Activated B cell treated with CpG ODN at 0.5 μM for 24 hours (primary cell): ENCODE data around the gene GJA3. TPM values are rescaled to one million over a fixed set of nuclear protein-coding genes. Genes with fewer than 3 reads are reported as not detected.

ENCODE experiments used
- ATAC-seq: fragments of 200-7000 bp; cut with Tn5 transposase; one replicate; pipeline ENCODE4 v1.10.0; 2021; ENCODE audit warnings: low read depth, mild to moderate bottlenecking, moderate library complexity
- CTCF ChIA-PET: fragments of 350-600 bp; sonication (Branson Sonifier 250); formaldehyde crosslinking; loops from one replicate; lab custom pipeline; 2021; ENCODE audit warnings: antibody characterized with exemption; lab: Charles Lee
- POLR2A ChIA-PET: fragments of 350-600 bp; sonication (Branson Sonifier 250); formaldehyde crosslinking; loops from one replicate; lab custom pipeline; 2021; ENCODE audit warnings: antibody characterized with exemption; lab: Charles Lee
- DNase-seq: peaks from one replicate; pipeline ENCODE4 v3.0.0; 2022
- H3K27ac Mint-ChIP-seq: one replicate; pipeline ENCODE4 v1.8.0; 2020; ENCODE audit warnings: mixed read lengths
- H3K27me3 Mint-ChIP-seq: one replicate; pipeline ENCODE4 v1.8.0; 2021; ENCODE audit warnings: mixed read lengths
- H3K36me3 Mint-ChIP-seq: one replicate; pipeline ENCODE4 v1.8.0; 2021; ENCODE audit warnings: low read depth, mixed read lengths
- H3K4me1 Mint-ChIP-seq: one replicate; pipeline ENCODE4 v1.8.0; 2021; ENCODE audit warnings: mixed read lengths
- H3K4me3 Mint-ChIP-seq: one replicate; pipeline ENCODE4 v1.8.0; 2020; ENCODE audit warnings: mild to moderate bottlenecking, mixed read lengths
- H3K9me3 Mint-ChIP-seq: one replicate; pipeline ENCODE4 v1.8.0; 2020; ENCODE audit warnings: mixed read lengths
- intact Hi-C: fragments of 100-400 bp; cut with micrococcal nuclease; formaldehyde crosslinking; loops from one replicate; pipeline ENCODE4 v1.15.1; 2024
- total RNA-seq: library from RNA; stranded (reverse); gene quantifications from 2 replicates; pipeline ENCODE4 v1.2.3, GENCODE V29; 2022
- TF ChIP-seq, protein P1 (sequence below): fragments of 200-600 bp; IDR thresholded peaks from one replicate; pipeline ENCODE4 v1.8.0; 2022; ENCODE audit warnings: antibody characterized with exemption, mild to moderate bottlenecking

Gene GJA3
- total RNA-seq, 1 donor from 2014 or later = 0.09 TPM

DNA sequence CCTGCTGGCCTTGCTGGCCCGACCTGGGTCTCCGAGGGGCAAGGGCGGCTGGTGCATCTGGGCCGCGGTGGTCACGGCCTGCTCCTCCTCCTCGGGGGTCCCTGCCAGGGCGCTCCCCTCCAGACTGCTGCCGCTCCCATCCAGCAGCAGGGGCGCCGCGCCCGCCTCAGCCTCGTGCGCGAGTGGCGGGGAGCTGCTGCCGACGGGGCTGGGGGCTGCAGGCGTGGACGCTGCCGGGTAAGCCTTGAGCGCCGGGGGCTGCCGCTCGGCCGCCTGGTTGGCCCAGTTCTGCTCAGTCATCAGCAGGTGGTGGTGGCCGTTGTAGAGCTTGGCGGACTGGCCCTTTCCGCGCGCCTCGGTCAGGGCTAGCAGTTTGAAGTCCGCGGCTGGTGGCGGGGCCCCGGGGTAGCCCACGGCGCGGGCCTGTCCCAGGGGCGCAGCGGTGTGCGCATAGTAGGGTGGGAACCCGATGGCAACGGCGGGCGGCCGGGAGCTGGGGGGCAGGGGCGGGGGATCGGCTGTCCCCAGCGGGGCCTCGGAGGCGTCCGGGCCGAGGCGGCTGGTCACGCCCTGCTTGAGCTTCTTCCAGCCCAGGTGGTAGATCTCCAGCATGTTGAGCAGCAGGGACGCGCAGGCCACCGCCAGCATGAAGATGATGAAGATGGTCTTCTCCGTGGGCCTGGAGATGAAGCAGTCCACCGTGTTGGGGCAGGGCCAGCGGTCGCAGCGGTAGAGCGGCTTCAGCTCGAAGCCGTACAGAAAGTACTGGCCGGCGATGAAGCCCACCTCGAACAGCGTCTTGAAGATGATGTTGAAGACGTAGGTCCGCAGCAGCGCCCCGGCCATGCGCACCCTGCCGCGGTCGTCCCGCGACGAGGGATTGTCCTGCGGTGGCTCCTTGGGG lies 18.6 kb downstream of the GJA3 start:
- CTCF ChIA-PET = no interaction called here

DNA sequence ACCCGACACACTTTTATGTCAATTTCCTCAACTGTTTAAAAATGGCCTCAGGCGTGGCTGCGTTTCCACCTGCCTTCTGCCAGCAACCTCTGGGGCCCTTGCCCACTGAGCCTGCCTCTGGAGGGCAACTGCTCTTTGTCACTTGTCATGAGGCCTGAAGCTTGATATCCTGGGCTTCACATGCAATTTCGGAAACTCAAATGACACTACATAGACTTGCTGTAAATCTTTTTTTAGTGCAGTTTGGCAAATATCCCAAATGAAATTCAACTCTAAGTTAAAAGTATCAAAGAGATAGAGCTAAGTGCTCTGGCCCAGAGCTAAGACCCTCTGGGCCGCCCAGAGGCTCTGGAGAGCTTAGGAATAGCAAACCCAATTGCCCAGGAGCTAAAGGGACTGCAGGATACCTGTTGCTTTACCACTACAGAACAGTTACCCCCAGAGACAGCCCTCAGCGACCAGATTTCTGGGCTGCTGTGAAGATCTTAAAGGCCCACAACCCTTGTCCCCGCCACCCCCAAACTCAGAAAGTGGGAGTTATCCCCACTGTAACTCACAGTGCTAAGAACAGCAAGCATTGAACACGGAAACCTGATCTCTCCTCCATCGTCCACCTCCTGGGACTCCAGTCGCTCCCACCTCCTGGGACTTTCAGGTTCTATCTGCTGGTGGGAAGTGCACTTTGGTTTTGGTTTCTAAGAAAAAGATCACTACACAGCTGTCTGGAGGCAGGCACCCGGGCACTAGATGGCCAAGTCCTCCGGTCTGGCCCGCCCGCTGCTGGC lies 19.4 kb downstream of the GJA3 start:
- Mint-ChIP-seq H3K9me3 (no peaks in the 10 kb centered on the region), H3K4me3 (no peak overlapping the region), H3K36me3 (no peaks in the 10 kb centered on the region), H3K27me3 (peaks cover 41% of the 10 kb centered on the region), H3K4me1 (peaks cover 10% of the 10 kb centered on the region), H3K27ac (no peak overlapping the region)
- CTCF ChIA-PET = no interaction called here
- intact Hi-C loops = no loop called here
- POLR2A ChIA-PET = no interaction called here
- TF ChIP-seq, protein P1, sequence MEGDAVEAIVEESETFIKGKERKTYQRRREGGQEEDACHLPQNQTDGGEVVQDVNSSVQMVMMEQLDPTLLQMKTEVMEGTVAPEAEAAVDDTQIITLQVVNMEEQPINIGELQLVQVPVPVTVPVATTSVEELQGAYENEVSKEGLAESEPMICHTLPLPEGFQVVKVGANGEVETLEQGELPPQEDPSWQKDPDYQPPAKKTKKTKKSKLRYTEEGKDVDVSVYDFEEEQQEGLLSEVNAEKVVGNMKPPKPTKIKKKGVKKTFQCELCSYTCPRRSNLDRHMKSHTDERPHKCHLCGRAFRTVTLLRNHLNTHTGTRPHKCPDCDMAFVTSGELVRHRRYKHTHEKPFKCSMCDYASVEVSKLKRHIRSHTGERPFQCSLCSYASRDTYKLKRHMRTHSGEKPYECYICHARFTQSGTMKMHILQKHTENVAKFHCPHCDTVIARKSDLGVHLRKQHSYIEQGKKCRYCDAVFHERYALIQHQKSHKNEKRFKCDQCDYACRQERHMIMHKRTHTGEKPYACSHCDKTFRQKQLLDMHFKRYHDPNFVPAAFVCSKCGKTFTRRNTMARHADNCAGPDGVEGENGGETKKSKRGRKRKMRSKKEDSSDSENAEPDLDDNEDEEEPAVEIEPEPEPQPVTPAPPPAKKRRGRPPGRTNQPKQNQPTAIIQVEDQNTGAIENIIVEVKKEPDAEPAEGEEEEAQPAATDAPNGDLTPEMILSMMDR = no peak
- ATAC-seq (no peak), DNase-seq (no peak)

More for the DNA sequence above, 18.6 kb downstream of the GJA3 start:
- no peaks in the 10 kb centered on the region for H3K9me3 Mint-ChIP-seq
- no peak overlapping the region for H3K27ac Mint-ChIP-seq
- TF ChIP-seq, protein P1 = no peak
- H3K4me1 Mint-ChIP-seq = peaks cover 5% of the 10 kb centered on the region
- ATAC-seq = no peak
- H3K4me3 Mint-ChIP-seq = no peak overlapping the region
- H3K36me3 Mint-ChIP-seq = no peaks in the 10 kb centered on the region
- intact Hi-C loops = no loop called here
- peaks cover 40% of the 10 kb centered on the region for H3K27me3 Mint-ChIP-seq
- DNase-seq = no peak
- POLR2A ChIA-PET = no interaction called here

DNA sequence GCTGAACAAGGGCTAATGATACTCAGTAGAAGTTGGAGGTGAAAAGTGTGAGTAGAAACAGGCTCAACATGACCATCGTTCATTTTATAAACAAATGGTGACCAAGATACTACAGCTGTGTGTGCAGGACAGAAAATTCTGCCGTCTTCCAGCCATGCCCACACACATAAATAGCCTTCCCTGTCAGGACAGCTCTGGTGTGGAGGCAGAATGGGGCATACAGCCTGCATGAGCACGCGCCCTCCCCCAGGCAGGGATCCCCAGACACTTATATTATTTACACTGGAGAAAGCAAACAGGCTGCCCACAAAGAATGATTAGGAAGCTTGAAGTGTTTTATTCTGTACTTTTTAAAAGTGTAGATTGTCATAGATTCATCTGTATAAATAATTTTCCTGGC lies 20.4 kb downstream of the GJA3 start:
- intact Hi-C loops = no loop called here
- H3K9me3 Mint-ChIP-seq = no peaks in the 10 kb centered on the region
- TF ChIP-seq, protein P1 = no peak
- H3K4me3 Mint-ChIP-seq = no peak overlapping the region
- ChIA-PET POLR2A (no interaction called here), CTCF (no interaction called here)
- H3K4me1 Mint-ChIP-seq = peaks cover 10% of the 10 kb centered on the region
- no peaks in the 10 kb centered on the region for H3K36me3 Mint-ChIP-seq
- DNase-seq = no peak
- peaks cover 40% of the 10 kb centered on the region for H3K27me3 Mint-ChIP-seq
- no peak overlapping the region for H3K27ac Mint-ChIP-seq
- ATAC-seq = no peak

DNA sequence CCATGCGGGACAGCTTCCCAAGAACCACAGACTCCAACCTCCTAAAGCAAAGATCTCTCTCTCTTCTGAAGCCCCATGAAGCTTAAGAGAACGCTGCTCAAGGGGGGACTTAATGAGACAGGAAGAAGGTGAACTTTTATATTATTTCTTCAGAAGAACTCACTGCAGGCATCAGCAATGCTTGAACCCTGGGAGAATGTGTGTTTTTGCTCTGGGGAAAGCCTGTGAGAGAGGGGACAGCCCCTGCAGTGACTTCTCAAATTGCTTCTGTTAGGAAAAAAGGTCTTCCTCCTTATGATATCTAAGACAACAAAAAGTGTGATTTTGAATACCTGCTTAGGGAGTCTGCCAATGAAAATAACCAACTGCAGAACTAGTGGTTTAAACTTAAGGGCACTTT lies 23.0 kb downstream of the GJA3 start:
- CTCF ChIA-PET = interaction anchor here (0.6 kb wide), 1 partner anchor 14 kb away, joined by 3 read pairs; no protein-coding TSS in a partner anchor

More for the DNA sequence above, 23.0 kb downstream of the GJA3 start:
- DNase-seq = no peak
- no peaks in the 10 kb centered on the region for H3K9me3 Mint-ChIP-seq
- TF ChIP-seq, protein P1 = no peak
- H3K4me3 Mint-ChIP-seq = no peak overlapping the region
- no peak overlapping the region for H3K27ac Mint-ChIP-seq
- POLR2A ChIA-PET = no interaction called here
- intact Hi-C loops = no loop called here
- H3K27me3 Mint-ChIP-seq = peaks cover 37% of the 10 kb centered on the region
- H3K36me3 Mint-ChIP-seq = no peaks in the 10 kb centered on the region
- H3K4me1 Mint-ChIP-seq = peaks cover 8% of the 10 kb centered on the region
- no peak for ATAC-seq
